Omental fat pad (tissue), 4 donors: ENCODE measurements around the gene PPP1R1B. TPM values are rescaled to one million over a fixed set of nuclear protein-coding genes. Genes with fewer than 3 reads are reported as not detected.

Experiments
- ATAC-seq: fragments of 150-250 bp; one replicate; pipeline ENCODE4 v1.9.1; 2016; ENCODE audit warnings: mild to moderate bottlenecking, moderate library complexity; ENCODE audit not compliant: low FRiP score
- DNase-seq: peaks from one replicate; pipeline ENCODE4 v3.0.0-alpha.2; 2019; ENCODE audit warnings: low spot score
- total RNA-seq, 4 donors: library from RNA; depleted of rRNA; stranded (reverse); fragments of >200 nt; gene quantifications; one replicate each; pipeline ENCODE4 v1.1.0, GENCODE V29; 2016
- TF ChIP-seq, protein P1 (sequence below), 3 donors: fragments of 450-650 bp; IDR thresholded peaks; one replicate each; pipeline ENCODE4 v1.5.1; 2016 to 2017; ENCODE audit warnings: antibody characterized with exemption in 3 of 3, mild to moderate bottlenecking in 3 of 3, moderate library complexity in 2 of 3

Gene PPP1R1B
- total RNA-seq = 10 to 100 TPM; 13.9 to 27.0 (median 19.1) TPM

DNA sequence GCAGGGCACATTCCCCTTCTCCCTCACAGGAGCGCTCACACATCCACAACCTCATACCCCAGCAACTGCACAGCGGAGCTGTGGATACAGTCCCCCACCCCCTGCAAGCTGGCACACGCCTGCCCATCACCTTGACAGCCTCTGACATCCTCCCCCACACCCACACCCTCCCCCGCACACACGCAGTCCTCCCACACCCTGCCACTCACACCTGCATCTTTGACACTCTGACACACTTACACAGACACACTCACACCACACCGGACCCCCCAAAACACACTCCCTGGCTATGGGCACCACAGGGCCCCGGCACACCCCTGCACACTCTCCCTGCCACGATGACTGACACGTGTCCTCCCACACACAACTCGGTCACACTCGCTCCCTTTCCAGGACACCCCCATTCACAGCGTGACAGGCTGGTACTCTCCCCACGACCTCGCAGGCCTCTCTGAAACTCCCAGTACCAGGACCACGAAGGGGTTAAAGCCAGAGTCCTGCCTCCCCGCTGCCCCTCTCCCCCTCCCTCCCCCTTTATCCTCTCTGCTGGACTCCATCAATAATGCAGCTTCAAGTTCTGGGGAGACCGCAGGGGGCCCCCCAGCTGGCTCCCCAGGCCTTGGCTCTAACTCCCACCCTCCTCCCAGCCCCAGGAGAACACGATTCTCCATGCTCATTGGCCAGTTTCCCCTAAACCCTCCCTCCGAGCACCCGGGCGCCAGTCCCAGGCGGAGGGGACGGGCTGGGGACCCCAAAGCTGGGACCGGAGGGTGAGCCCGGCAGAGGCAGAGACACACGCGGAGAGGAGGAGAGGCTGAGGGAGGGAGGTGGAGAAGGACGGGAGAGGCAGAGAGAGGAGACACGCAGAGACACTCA, at the start of gene PPP1R1B:
Gene PPP1R1B, plus strand, starts transcription at position 782 of the 876 bp plus-strand sequence. CDS start 441 bp downstream, outside the sequence.
- no peak for DNase-seq
- TF ChIP-seq, protein P1, sequence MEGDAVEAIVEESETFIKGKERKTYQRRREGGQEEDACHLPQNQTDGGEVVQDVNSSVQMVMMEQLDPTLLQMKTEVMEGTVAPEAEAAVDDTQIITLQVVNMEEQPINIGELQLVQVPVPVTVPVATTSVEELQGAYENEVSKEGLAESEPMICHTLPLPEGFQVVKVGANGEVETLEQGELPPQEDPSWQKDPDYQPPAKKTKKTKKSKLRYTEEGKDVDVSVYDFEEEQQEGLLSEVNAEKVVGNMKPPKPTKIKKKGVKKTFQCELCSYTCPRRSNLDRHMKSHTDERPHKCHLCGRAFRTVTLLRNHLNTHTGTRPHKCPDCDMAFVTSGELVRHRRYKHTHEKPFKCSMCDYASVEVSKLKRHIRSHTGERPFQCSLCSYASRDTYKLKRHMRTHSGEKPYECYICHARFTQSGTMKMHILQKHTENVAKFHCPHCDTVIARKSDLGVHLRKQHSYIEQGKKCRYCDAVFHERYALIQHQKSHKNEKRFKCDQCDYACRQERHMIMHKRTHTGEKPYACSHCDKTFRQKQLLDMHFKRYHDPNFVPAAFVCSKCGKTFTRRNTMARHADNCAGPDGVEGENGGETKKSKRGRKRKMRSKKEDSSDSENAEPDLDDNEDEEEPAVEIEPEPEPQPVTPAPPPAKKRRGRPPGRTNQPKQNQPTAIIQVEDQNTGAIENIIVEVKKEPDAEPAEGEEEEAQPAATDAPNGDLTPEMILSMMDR (IDR thresholded peaks at IDR 0.05) = no peak
- no peak for ATAC-seq

DNA sequence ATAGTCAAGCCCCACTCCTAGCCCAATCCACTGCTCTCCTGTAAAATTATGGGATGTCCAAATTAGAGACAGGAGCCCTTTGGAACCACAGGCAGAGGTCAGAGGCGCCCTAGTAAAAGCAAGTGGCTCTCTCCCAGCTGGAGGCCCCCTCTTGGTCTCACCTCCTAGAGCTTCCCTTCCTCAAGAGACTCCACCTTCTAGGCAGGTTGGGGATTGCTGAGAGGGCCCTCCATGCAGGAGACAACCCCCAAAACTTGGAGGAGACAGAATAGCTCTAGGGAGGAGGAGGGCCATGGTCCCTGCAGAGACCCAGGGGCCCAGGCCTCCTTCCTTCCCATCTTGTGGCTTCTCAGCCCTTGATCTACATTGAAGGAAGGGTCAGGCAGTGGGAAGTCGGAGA, 48.5 kb upstream of the PPP1R1B start:
- no peak for ATAC-seq
- no peak for DNase-seq
- TF ChIP-seq, protein P1 (IDR thresholded peaks at IDR 0.05) = no peak

GRCh38 chr17:39579318-39580081, 47.3 kb upstream of the PPP1R1B start:
- TF ChIP-seq, protein P1 (IDR thresholded peaks at IDR 0.05) = no peak
- no peak for ATAC-seq
- DNase-seq = no peak

DNA sequence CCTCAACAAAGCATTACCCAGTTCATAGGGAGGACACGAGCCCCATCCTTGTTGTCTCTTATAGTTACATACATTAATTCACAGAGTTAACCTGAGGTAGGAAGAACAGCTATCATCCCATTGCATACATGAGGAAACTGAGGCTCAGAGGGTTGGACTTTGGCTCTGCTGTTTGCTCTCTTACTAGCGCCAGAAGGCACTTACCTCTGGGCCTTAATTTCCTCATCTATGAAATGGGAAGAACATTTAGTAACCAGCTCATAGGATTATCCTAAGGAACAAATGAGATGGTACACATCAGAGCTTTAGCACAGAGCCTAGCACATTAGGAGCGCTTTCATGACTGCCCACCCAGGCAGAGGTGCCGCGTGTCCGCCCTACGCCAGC, 46.7 kb upstream of the PPP1R1B start:
- DNase-seq = no peak
- TF ChIP-seq, protein P1 (IDR thresholded peaks at IDR 0.05) = no peak
- no peak for ATAC-seq

GRCh38 chr17:39581071-39581758, 45.5 kb upstream of the PPP1R1B start:
- no peak for ATAC-seq
- no peak for DNase-seq
- TF ChIP-seq, protein P1 (IDR thresholded peaks at IDR 0.05) = no peak

DNA sequence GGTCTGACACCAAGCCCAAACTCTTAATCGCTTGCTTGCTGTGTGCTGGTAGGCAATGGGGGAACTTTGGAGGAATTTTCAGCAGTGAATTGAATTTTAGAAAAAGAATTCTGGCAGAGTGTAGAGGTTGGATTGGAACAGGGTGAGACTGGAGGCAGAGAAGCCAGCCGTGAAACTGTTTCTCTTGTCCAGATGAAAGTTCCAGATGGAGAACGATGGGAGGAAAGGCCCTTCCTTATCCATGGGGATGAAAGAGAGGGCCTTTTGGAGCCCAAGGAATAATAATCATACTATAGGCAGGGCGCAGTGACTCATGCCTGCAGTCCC, 45.0 kb upstream of the PPP1R1B start:
- DNase-seq (no peak), ATAC-seq (no peak)
- TF ChIP-seq, protein P1 (IDR thresholded peaks at IDR 0.05) = no peak
